PFSK-1 (cell line): ENCODE results near the gene ZNF511.

Experiments
- FOXP2 ChIP-seq: optimal IDR thresholded peaks from 2 replicates; pipeline ENCODE3; 2011; ENCODE audit warnings: borderline replicate concordance, control low read depth, inconsistent platforms; ENCODE audit not compliant: insufficient read depth; ENCODE audit errors: extremely low read length, extremely low read depth
- TF ChIP-seq, protein P1 (sequence below), 2 experiments: IDR thresholded peaks; 2 replicates each; pipeline versions ENCODE4 v1.6.1 to v1.8.0; 2011 to 2012; ENCODE audit warnings: low read depth in 2 of 2, low read length in 2 of 2, control low read depth in 1 of 2, inconsistent platforms in 1 of 2, mild to moderate bottlenecking in 1 of 2, moderate library complexity in 1 of 2; ENCODE audit not compliant: insufficient read depth in 1 of 2

DNA sequence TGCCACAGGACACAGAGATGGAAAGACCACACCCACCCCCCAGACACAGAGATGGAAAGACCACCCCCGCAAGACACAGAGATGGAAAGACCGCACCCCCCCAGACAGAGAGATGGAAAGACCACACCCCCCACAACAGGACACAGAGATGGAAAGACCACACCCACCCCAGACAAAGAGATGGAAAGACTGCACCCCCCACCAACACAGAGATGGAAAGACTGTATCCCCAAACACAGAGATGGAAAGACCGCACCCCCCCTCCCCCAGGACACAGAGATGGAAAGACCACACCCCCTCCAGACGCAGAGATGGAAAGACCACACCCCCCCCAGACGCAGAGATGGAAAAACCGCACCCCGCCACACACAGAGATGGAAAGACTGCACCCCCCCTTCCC is 8.0 kb downstream of the ZNF511 start:
- TF ChIP-seq, protein P1, sequence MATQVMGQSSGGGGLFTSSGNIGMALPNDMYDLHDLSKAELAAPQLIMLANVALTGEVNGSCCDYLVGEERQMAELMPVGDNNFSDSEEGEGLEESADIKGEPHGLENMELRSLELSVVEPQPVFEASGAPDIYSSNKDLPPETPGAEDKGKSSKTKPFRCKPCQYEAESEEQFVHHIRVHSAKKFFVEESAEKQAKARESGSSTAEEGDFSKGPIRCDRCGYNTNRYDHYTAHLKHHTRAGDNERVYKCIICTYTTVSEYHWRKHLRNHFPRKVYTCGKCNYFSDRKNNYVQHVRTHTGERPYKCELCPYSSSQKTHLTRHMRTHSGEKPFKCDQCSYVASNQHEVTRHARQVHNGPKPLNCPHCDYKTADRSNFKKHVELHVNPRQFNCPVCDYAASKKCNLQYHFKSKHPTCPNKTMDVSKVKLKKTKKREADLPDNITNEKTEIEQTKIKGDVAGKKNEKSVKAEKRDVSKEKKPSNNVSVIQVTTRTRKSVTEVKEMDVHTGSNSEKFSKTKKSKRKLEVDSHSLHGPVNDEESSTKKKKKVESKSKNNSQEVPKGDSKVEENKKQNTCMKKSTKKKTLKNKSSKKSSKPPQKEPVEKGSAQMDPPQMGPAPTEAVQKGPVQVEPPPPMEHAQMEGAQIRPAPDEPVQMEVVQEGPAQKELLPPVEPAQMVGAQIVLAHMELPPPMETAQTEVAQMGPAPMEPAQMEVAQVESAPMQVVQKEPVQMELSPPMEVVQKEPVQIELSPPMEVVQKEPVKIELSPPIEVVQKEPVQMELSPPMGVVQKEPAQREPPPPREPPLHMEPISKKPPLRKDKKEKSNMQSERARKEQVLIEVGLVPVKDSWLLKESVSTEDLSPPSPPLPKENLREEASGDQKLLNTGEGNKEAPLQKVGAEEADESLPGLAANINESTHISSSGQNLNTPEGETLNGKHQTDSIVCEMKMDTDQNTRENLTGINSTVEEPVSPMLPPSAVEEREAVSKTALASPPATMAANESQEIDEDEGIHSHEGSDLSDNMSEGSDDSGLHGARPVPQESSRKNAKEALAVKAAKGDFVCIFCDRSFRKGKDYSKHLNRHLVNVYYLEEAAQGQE (IDR thresholded peaks at IDR 0.05; ENCODE audit: insufficient read depth in 1 of 2, low read depth in 2 of 2, low read length in 2 of 2), result no peak
- no peak for TF ChIP-seq FOXP2
